Skin of body (tissue), 2 donors: ENCODE data around the gene MTA2. TPM values are rescaled to one million over a fixed set of nuclear protein-coding genes. Genes with fewer than 3 reads are reported as not detected.
A peak's percentile ranks its signal among the peaks of the same experiment; 100 is the strongest.
"Not testable (repeated sequence)": the region's sequence is repeated elsewhere in the genome, so short reads cannot be mapped to it uniquely, and the experiment has no call there.

Source experiments
- DNase-seq: peaks from one replicate; lab custom pipeline; 2025; lab: John Stamatoyannopoulos, UW
- total RNA-seq: library from RNA; depleted of rRNA; stranded (reverse); fragments of >200 nt; gene quantifications from one replicate; pipeline ENCODE4 v1.2.3, GENCODE V29; 2014

The MTA2 gene
- total RNA-seq, 1 donor from 2014 or later = 78.4 TPM

- no peak for DNase-seq
Measured at GRCh38 chr11:62592989-62593421, 8.7 kb downstream of the MTA2 start.

GRCh38 chr11:62592146-62592815 is 9.4 kb downstream of the MTA2 start:
- no peak for DNase-seq

GRCh38 chr11:62591448-62592145 is 10.1 kb downstream of the MTA2 start, which contains the start of gene TUT1:
Gene TUT1, minus strand, starts transcription at chr11:62591523. Its CDS starts 38 bp downstream, at chr11:62591485.
- peak; percentile 99 for DNase-seq

- no peak for DNase-seq
Measured at GRCh38 chr11:62588966-62589637, 12.6 kb downstream of the MTA2 start.

GRCh38 chr11:62585356-62585755 is 16.3 kb downstream of the MTA2 start:
- DNase-seq = not testable (repeated sequence)

GRCh38 chr11:62581735-62582134 is 19.9 kb downstream of the MTA2 start:
- DNase-seq = not testable (repeated sequence)

- no peak for DNase-seq
Measured at GRCh38 chr11:62580959-62581715, 20.5 kb downstream of the MTA2 start.

- DNase-seq = no peak
Measured at GRCh38 chr11:62579252-62579651, 22.4 kb downstream of the MTA2 start.

- DNase-seq = no peak
Measured at GRCh38 chr11:62578541-62578940, 23.1 kb downstream of the MTA2 start.

- peak; percentile 51 for DNase-seq
Measured at GRCh38 chr11:62577046-62577714, 24.5 kb downstream of the MTA2 start.

GRCh38 chr11:62575837-62576236 is 25.8 kb downstream of the MTA2 start:
- DNase-seq = no peak

GRCh38 chr11:62575156-62575555 is 26.5 kb downstream of the MTA2 start:
- DNase-seq = no peak

GRCh38 chr11:62574363-62575071 is 27.1 kb downstream of the MTA2 start:
- peak; percentile 71 for DNase-seq

GRCh38 chr11:62573592-62574362 is 27.9 kb downstream of the MTA2 start, which contains the start of gene EEF1G:
Gene EEF1G, minus strand, starts transcription at chr11:62573891. Its CDS starts 49 bp downstream, at chr11:62573842.
- peak; percentile 100 for DNase-seq

- DNase-seq = no peak
Measured at GRCh38 chr11:62573006-62573591, 28.6 kb downstream of the MTA2 start.

GRCh38 chr11:62572431-62572830 is 29.2 kb downstream of the MTA2 start:
- DNase-seq = no peak

GRCh38 chr11:62571493-62571892 is 30.2 kb downstream of the MTA2 start:
- DNase-seq = not testable (repeated sequence)

- DNase-seq = not testable (repeated sequence)
Measured at GRCh38 chr11:62570903-62571302, 30.8 kb downstream of the MTA2 start.

- no peak for DNase-seq
Measured at GRCh38 chr11:62569611-62570010, 32.1 kb downstream of the MTA2 start.
